ENCODE measurements around the gene ASF1B. TPM values are rescaled to one million over a fixed set of nuclear protein-coding genes. Genes with fewer than 3 reads are reported as not detected.
A peak's percentile ranks its signal among the peaks of the same experiment; 100 is the strongest.
"Not testable (repeated sequence)": the region's sequence is repeated elsewhere in the genome, so short reads cannot be mapped to it uniquely, and the experiment has no call there.

ASF1B gene
- polyA plus RNA-seq, 6 donors from 2014 or later: 1.8 to 4.1 (median 2.5) TPM

DNA sequence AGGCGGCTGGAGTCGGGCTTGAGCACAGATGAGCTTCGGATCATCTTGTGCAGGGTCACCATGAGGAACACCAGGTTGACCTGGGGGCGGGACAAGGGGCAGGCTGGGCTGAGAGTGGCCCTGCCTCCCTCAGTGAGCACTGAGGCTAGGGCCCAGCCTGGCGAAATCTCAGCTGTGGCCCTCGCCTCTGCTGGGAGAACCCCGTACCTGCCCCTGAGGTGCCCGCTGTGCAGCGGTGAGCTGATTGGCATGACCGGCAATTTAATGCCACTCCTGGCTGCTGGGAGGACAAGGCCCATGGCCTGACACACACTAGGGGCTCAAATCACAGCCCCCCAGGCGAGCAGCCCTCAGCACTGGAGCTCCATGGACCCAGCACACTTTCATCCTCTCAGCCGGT lies 19.7 kb upstream of the ASF1B start:
- H3K36me3 Mint-ChIP-seq: no peaks in the 10 kb centered on the region
- H3K4me3 Mint-ChIP-seq: no peak overlapping the region
- peaks cover 0 to 3% (median 0%) of the 10 kb centered on the region in 3 donors for H3K4me1 Mint-ChIP-seq
- ATAC-seq (ENCODE audit: low read depth in 2 of 2) (no peak), DNase-seq (no peak)
- H3K9me3 Mint-ChIP-seq: no peaks in the 10 kb centered on the region
- no peaks in the 10 kb centered on the region for H3K27me3 Mint-ChIP-seq
- no peak overlapping the region for H3K27ac Mint-ChIP-seq

DNA sequence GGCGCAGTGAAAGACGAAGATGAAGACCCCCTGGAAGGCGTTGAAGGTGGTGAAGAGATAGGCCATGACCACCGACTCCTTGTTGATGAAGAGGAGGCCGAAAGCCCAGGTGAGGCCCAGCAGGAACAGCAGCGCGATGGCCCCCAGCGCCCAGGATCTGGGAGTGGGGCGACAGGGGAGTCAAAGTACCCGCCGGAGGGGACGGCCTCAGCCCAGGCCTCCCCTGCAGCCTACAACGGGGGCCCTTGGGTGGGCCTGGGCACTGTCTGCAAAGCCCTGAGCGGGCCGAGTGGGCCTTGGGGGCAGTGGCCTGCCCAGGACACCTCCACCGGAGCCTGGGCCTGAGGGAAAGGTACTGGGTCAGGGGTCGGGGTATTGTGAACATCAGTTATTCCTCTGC lies 19.0 kb upstream of the ASF1B start:
- peaks cover 0 to 3% (median 0%) of the 10 kb centered on the region in 3 donors for H3K4me1 Mint-ChIP-seq
- no peak overlapping the region for H3K4me3 Mint-ChIP-seq
- ATAC-seq (ENCODE audit: low read depth in 2 of 2) (no peak), DNase-seq (no peak)
- no peaks in the 10 kb centered on the region for H3K9me3 Mint-ChIP-seq
- H3K36me3 Mint-ChIP-seq: no peaks in the 10 kb centered on the region
- no peaks in the 10 kb centered on the region for H3K27me3 Mint-ChIP-seq
- H3K27ac Mint-ChIP-seq: peak overlapping the region in 2 of 6 donors; percentile 26 to 64

DNA sequence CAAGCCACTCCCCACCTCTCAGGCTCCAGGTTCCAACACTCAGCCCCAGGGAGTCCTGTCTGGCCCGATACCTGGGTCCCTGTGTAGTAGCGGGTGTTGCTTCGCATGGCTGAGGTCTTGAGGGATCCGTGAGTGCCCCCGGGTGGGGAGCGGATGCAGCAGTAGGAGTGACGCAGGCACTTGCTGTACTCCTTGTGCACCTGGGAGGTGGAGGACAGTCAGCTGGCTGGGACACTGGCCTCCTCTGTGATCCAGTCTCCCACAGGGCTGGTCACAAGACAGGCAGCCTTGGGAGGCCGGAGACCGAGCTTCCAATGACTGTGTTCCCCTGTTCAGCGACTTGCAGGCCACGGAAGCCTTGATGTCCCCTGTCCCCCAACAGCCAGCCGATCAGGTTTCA lies 16.3 kb upstream of the ASF1B start:
- Mint-ChIP-seq H3K4me1 (peaks cover 18 to 25% (median 22%) of the 10 kb centered on the region in 3 donors), H3K27me3 (no peaks in the 10 kb centered on the region), H3K36me3 (no peaks in the 10 kb centered on the region), H3K9me3 (no peaks in the 10 kb centered on the region), H3K4me3 (no peak overlapping the region), H3K27ac (peak overlapping the region in 1 of 6 donors; percentile 70)
- no peak for DNase-seq
- no peak for ATAC-seq (ENCODE audit: low read depth in 2 of 2)

DNA sequence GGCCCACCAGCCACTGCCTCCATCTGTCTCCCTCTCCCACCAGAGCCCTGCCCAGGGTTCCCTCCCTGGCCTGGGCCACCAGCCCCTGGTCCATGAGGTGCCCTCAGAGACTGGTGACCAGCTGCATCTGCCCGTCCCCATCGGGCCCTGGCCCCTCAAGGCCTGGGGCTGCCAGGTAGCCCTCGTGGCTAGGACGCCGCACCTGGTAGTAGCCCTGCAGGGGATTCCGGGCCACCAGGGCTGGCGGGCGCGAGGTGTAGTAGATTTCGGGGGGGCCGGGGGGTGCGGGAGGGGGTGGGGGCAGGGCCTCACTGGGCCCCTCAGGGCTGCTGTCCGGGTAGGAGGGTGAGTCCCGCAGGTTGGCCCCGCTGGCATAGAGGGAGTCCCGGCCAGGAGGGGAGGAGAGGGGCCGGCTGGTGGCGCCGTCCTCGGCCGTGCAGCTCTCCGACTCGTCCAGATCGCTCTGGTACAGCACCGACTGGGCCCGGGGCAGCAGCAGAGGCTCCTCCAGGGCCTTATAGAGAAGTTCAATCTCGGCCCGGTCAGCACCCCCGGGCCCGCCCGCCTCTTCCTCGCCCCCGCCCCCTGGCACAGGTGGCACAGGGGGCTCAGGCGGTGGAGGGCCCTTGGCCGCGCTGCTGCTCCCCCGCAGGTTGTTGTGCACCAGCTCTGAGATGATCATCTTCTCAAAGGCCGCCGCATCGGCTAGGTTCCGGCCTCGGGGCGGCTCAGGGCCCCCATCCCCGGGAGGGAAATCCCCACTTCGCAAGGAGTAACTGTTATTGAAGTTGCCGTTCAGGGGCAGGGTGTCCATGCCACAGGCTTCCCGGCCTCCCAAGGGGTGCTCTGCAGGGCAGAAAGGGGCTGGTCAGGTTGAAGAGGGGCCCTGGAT lies 14.6 kb upstream of the ASF1B start:
- Mint-ChIP-seq H3K27ac (peak overlapping the region in 1 of 6 donors; percentile 41), H3K4me1 (peaks cover 27 to 37% (median 30%) of the 10 kb centered on the region in 3 donors), H3K27me3 (no peaks in the 10 kb centered on the region), H3K36me3 (no peaks in the 10 kb centered on the region), H3K4me3 (peak overlapping the region in 2 of 8 donors; percentile 8 to 25), H3K9me3 (no peaks in the 10 kb centered on the region)
- DNase-seq (no peak), ATAC-seq (ENCODE audit: low read depth in 2 of 2) (no peak)

DNA sequence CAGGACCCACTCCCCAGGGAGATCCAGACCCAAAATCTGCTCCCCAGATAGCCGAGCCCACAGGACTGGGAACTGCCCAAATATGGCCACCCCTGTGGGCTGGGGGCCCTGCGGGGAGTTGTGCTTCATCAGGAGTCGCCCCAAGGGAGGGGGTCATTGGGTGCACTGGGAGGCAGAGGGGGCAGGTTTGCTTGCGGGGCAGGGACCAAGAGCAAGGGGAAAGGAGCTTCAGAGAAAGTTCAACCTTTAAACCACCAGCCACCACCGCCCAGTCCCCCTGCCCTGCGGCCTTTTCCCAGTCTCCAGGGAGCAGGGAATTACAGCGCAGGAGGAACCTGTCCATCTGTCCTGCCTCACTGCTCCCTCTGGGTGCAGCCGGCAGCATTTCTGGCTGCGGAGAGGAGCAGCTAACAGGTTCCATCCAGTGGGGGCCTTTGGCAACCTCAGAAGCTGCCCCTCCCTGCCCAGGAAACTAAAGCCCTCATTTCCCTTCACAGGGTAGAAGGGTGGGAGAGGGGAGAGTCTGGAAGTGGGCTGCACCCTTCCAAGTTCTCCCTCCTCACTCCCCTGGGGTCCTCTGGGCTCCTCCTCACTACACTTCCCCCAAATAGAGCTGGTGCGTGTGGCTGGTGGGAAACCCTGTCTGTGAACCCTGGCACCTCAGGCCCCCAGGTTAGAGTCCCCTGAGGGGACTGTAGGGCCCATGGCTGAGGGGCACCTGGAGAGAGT lies 13.8 kb upstream of the ASF1B start:
- no peak for DNase-seq
- Mint-ChIP-seq H3K4me1 (peaks cover 27 to 43% (median 36%) of the 10 kb centered on the region in 3 donors), H3K9me3 (no peaks in the 10 kb centered on the region), H3K36me3 (no peaks in the 10 kb centered on the region), H3K27ac (peak overlapping the region in 3 of 6 donors; percentile 29 to 99 (median 87)), H3K27me3 (no peaks in the 10 kb centered on the region), H3K4me3 (peak overlapping the region in 7 of 8 donors; percentile 82 to 92 (median 84))
- ATAC-seq (ENCODE audit: low read depth in 2 of 2): no peak

DNA sequence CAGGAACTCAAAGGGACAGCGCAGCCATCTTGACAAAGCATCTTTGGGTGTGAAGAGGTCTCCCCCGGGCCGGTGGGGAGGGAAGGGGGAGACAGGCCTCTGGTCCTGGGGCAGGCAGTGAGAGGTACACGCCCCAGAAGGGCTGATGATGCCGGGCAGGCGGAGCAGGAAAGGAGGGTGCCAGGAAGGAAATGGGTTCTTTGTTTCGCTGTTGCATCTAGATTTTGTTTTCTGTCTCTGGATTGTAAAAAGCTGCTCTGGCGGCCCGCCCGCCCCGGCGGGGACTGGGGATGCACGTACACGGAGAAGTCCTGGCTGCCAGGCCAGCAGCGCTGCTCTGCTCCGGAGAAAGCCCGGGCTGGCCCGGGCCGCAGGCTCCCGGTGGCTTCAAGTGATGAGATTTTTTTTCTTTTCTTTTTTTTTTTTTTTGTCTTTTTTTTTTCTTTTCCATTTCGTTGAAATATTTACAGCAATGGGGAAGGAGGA lies 13.2 kb upstream of the ASF1B start:
- peaks cover 32 to 43% (median 36%) of the 10 kb centered on the region in 3 donors for H3K4me1 Mint-ChIP-seq

DNA sequence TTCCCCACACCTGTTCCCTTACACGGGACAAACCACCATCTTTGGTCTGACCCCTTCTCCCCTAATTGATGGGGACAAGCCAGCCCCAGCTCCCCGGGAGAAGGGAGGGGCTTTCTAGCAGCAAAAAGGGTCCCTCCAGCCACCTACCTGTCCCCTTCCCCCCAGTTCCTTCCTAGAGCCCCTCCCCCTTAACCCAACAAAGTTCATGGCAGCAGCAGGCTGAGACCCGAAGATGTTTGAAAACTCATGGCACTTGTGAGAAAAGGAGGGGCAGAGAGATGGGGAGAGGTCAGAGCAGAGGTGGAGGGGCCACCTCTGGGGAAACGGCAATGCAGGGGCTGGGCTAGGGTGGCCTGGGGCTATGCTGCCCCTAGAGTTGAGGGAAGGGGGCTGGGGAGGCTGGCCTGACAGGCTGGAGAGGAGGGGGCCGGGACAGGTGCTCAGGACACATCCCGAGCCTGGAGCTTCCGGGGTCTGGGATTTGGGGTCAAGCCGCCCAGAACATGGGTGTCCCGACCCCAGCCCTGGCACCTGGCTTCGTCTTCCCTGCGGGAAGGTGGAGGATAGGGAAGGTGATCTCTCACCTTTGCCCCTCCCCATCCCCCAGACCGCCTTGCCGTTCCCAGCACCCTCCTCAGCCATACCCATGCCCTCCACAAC lies 12.5 kb upstream of the ASF1B start:
- Mint-ChIP-seq H3K27ac (peak overlapping the region in 4 of 6 donors; percentile 87 to 99 (median 89)), H3K4me3 (peak overlapping the region; percentile 56 to 92 (median 84)), H3K9me3 (no peaks in the 10 kb centered on the region), H3K27me3 (no peaks in the 10 kb centered on the region), H3K36me3 (no peaks in the 10 kb centered on the region), H3K4me1 (peaks cover 32 to 43% (median 36%) of the 10 kb centered on the region in 3 donors)
- DNase-seq (no peak), ATAC-seq (ENCODE audit: low read depth in 2 of 2) (no peak)

More for the DNA sequence above, 13.2 kb upstream of the ASF1B start:
- ATAC-seq (ENCODE audit: low read depth in 2 of 2): peak; percentile 74 to 78
- no peaks in the 10 kb centered on the region for H3K36me3 Mint-ChIP-seq
- peak overlapping the region; percentile 56 to 92 (median 84) for H3K4me3 Mint-ChIP-seq
- no peaks in the 10 kb centered on the region for H3K9me3 Mint-ChIP-seq
- peak; percentile 32 for DNase-seq
- no peaks in the 10 kb centered on the region for H3K27me3 Mint-ChIP-seq
- H3K27ac Mint-ChIP-seq: peak overlapping the region in 5 of 6 donors; percentile 79 to 99 (median 87)

DNA sequence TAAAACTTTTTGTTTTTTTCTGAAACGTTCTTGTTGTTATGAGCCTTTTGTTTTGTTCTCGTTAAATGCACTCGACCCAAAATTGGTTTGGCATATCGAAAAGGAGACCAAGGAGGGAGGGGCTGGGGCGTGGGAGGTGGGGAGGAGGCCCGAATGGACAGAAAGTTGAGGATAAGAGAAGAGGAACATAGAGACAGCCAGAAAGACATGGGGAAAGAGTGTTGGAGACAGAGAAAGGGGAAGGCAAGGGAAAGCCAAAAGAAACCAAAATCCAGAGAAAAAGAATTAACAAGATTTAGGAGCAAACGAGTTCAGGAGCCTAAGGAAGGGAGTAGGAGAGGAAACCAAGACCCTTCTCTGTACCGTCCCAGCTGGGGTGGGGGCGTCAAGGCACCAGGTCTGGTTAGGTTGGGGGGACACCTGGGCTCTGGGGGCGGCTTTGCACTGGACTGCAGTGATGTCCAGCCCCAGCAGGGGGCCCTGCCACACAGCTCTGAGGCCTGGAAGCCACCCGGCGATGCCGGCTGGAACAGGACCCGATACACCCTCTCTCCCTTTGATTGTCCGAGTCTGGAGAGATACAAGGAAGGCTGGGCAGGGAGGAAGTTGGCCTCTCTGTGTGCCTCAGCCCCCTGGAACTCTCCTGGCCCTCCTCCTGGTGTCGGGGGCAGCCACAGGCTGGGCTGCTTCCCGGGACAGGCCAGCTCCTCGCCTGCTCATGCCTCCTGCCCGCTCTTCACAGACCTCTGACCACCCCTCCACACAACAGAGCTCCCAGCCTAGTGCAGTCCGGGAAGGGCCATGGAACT lies 11.6 kb upstream of the ASF1B start:
- DNase-seq (no peak), ATAC-seq (ENCODE audit: low read depth in 2 of 2) (peak; percentile 61 to 65)
- Mint-ChIP-seq H3K36me3 (no peaks in the 10 kb centered on the region), H3K4me1 (peaks cover 32 to 43% (median 36%) of the 10 kb centered on the region in 3 donors), H3K9me3 (no peaks in the 10 kb centered on the region), H3K27ac (peak overlapping the region; percentile 3 to 93 (median 72)), H3K4me3 (peak overlapping the region in 6 of 8 donors; percentile 5 to 84 (median 57)), H3K27me3 (no peaks in the 10 kb centered on the region)

DNA sequence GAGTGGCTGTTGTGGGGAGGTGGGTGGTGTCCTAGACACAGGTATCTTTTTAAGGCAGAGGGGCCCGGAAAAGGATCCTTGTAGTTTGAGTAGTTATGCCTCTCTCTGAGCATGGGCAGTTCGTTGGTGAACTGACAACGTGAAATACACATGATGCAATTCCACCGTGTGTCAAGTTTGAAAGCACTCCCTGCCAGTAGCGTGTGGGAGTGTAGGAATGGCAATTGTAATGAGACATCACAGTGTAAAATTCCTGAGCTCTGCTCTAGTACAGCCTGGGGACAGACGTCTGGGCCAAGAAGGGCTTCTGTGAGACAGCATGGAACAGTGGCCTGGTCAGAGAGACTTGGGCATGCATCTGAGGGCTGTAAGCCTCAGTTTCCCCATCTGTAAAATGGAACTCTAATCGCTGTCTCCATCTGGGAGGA lies 10.4 kb upstream of the ASF1B start:
- Mint-ChIP-seq H3K4me3 (peak overlapping the region in 1 of 8 donors; percentile 6), H3K27ac (no peak overlapping the region), H3K4me1 (peaks cover 32 to 48% (median 36%) of the 10 kb centered on the region in 3 donors), H3K9me3 (no peaks in the 10 kb centered on the region), H3K27me3 (no peaks in the 10 kb centered on the region), H3K36me3 (no peaks in the 10 kb centered on the region)
- no peak for DNase-seq
- ATAC-seq (ENCODE audit: low read depth in 2 of 2): no peak

DNA sequence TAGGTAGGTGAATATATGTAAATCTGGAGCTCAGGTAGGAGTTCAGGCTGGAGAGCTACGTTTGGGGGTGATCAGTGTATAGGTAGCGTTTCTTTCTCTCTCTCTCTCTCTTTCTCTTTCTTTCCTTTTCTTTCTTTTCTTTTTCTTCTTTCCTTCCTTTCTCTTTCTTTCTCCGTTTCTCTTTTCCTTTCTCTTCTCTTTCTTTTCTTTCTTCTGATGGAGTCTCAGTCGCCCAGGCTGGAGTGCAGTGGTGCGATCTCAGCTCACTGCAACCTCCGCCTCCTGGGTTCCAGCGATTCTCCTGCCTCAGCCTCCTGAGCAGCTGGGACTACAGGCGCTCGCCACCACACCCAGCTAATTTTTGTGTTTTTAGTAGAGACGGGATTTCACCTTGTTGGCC lies 9.8 kb upstream of the ASF1B start:
- H3K9me3 Mint-ChIP-seq; DNase-seq; ATAC-seq (ENCODE audit: low read depth in 2 of 2); H3K36me3 Mint-ChIP-seq; H3K27me3 Mint-ChIP-seq: not testable (repeated sequence)
- peak overlapping the region in 2 of 6 donors; percentile 66 to 89 for H3K27ac Mint-ChIP-seq
- H3K4me3 Mint-ChIP-seq: peak overlapping the region in 1 of 8 donors; percentile 66
- peaks cover 32 to 51% (median 36%) of the 10 kb centered on the region in 3 donors for H3K4me1 Mint-ChIP-seq

DNA sequence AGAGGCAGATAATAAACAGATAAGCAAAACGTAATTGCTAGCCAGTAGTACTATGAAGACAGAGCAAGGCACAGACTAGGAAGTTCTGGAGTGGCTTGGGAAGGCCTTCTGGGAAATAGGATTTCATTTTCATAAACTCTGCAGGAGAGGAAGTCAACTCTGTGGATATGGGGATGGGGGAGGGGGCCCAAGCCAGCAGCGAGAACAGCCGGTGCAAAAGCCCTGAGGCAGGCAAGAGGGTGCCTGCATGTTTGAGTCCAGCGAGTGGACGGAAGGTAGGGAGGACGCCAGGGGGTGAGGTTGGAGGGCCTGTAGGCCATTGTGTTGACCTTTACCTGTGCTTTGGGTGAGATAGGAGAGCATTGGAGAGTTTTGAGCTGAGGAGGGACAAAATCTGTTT lies 9.0 kb upstream of the ASF1B start:
- Mint-ChIP-seq H3K27me3 (no peaks in the 10 kb centered on the region), H3K9me3 (no peaks in the 10 kb centered on the region), H3K27ac (peak overlapping the region in 1 of 6 donors; percentile 38), H3K4me1 (peaks cover 32 to 54% (median 36%) of the 10 kb centered on the region in 3 donors), H3K36me3 (no peaks in the 10 kb centered on the region), H3K4me3 (peak overlapping the region in 1 of 8 donors; percentile 26)
- ATAC-seq (ENCODE audit: low read depth in 2 of 2): no peak
- DNase-seq: no peak
